ENCODE data around the gene GOLGA8F. TPM values are rescaled to one million over a fixed set of nuclear protein-coding genes. Genes with fewer than 3 reads are reported as not detected.
"Not testable (repeated sequence)": the region's sequence is repeated elsewhere in the genome, so short reads cannot be mapped to it uniquely, and the experiment has no call there.

GOLGA8F gene, protein sequence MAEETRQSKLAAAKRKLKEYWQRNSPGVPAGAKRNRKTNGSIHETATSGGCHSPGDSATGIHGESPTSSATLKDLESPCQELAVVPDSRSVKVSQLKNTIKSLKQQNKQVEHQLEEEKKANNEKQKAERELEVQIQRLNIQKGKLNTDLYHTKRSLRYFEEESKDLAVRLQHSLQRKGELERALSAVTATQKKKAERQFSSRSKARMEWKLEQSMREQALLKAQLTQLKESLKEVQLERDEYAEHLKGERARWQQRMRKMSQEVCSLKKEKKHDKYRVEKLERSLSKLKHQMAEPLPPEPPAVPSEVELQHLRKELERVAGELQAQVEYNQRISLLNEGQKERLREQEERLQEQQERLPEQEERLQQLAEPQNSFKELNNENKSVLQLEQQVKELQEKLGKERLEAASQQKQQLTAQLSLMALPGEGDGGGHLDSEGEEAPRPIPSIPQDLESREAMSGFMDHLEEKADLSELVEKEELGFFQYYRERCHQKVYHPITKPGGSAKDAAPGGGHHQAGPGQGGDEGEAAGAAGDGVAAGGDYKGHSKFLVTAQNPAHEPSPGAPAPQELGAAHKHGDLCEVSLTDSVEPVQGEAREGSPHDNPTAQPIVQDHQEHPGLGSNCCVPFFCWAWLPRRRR
- not detected for total RNA-seq

DNA sequence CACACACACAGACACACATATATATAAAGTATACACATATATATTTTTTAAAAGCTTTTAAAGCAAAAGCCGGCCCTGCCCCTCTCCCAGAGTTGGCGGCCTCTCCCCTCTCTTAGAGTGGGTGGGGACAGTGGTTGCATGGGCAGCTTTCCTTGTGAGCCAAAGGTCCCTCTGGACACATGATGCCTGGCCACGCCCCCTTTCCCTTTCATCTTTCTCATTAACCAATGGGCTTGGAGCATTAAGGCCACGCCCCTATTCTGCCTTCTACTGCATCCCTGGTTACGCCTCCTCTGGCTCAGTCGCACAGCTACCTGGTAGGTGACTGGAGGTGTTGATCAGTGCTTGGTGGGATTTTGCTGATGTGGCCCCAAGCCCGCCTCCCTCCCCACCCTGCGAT, at the start of gene GOLGA8F:
TSS of gene GOLGA8F (plus strand) at position 301 of the 400 bp plus-strand sequence. CDS start at position 399, 98 bp downstream.
- ATAC-seq, result not testable (repeated sequence)

DNA sequence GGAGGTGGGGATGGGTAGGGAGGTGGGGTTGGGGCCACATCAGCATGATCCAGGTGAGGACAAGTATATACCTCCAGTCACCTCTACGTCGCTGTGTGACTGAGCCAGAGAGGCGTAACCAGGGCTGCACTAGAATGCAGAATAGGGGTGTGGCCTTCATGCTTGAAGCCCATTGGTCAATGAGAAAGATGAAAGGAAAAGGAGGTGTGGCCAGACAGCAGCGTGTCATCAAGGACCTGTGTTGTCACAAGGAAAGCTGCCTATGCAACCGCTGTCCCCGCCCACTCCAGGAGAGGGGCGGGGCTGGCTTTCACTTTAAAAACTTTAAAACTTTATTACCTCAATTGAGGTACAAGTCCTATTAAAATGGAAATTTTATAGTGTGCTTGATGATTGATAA, 20.5 kb upstream of the GOLGA8F start, which contains the start of gene GOLGA6L24:
TSS of gene GOLGA6L24 (minus strand) at position 101 of the 400 bp plus-strand sequence. CDS start at position 40, 61 bp downstream.
- ATAC-seq, result not testable (repeated sequence)

DNA sequence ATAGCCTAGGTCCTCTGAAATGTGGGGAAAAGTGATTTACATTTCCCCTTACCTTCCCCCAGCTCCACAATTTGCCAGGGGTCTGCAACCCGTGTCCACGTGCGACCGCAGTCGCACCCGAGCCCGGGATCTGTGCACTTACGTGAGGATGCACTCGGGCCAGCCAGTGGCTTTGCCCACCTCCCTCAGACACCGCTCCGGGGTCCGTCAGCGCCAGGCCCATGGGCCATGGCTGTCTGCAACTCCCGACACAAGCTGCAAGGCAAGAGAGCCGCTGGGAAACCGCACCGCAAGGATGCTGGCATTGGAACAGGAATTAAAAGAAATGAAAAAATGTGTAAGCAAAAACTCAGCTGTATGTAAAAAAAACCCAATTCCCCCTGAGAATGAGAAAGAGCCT, 13.0 kb upstream of the GOLGA8F start:
- not testable (repeated sequence) for ATAC-seq

DNA sequence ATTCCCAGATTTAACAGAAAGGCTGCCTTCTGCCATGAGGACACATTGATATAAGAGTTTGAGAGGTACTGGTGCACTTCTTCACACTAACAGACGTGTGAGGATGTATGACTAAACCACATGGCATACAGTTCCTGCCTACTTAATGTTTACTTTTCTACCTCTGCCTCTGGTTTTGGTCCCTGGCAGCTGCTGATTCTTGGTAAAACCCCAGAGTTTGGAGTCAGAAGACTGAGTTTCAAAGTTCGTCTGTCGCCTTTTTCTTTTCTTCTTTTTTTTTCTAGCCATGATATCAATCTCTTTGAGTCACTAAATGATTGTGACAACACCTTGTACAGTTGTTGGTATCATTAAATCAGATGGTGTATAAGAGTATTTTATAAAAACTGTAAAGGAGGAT, 1.6 kb downstream of the GOLGA8F start:
- ATAC-seq, result not testable (repeated sequence)

DNA sequence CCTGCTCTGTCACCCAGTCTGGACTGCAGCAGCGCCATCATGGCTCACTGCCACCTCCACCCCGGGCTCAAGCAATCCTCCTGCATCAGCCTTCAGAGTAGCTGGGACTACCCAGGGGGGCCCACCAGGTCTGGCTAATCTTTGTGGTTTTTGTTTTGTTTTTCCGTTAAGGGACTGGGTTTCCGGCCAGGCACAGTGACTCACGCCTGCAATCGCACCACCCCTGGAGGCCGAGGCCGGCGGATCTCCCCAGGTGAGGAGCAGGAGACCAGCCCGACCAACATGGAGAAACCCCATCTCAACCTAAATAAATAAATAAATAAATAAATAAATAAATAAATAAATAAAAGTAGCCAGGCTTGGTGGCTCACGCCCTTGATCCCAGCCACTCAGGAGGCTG, 17.6 kb downstream of the GOLGA8F start:
- ATAC-seq, result not testable (repeated sequence)

DNA sequence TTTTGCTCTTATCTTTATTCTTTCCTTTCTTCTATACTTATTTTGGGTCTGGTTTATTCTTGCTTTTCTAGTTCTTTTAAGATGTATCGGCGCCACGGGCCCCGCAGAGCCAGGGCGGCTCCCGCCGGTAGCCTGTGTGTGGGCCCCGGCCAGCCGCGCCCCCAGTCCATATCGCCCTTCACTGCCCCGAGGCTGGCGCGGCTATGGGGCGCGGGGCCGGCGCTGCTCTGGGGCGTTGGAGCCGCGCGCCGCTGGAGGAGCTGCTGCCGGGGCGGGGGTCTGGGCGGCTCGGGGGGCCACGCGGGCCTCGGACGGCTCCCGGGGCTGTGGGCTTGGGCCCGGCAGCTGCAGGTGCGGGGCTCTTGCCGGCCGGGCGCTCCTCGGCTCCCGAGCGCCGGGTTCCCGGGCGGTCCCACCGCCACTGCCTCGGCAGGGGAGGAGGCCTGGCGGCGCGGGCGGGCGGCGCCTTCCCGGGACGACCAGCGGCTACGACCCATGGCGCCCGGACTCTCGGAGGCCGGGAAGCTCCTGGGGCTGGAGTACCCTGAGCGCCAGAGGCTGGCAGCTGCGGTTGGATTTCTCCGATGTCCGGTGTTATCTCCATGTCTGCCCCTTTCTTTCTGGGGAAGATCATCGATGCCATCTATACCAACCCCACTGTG, 24.4 kb downstream of the GOLGA8F start:
- ATAC-seq, result peak; percentile 26

DNA sequence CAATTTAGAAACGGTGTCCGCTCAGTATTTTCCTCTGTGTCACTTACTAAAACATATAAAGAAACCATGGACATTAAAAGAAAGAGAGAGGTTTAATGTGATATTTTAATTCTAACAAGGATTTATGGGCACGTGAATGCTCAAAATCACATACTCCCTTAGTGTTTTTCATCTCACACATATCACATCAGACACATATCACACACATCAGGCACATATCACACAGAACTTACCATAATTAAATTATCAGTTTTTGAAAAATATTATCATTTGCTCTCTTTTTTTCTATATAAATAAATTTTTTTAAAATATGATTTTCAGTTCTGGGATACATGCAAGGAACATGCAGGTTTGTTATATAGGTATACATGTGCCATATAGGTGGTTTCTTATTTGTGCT, 42.0 kb downstream of the GOLGA8F start:
- peak; percentile 42 for ATAC-seq

DNA sequence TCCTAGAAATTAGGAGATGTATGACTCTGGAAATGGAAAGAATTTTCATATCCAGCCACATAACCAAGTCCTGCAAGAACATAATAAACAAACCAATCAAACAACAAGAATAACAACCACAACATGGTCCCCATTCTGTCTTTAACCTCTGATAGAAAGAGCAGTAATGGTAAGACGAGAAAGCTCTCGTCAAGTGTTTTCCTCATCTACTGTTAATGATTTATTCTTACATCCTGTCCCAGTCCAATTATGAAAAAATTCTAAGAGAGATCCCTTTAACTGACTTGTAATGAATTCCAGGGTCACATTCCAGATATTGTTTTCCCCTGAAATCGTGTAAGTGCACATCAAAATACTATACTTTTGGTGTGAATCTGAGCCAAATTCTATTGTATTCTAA, 57.1 kb downstream of the GOLGA8F start:
- ATAC-seq, result not testable (repeated sequence)

Other genes with a start within 250 kb of the GOLGA8F start
- gene HERC2, start 56.5 kb upstream of the GOLGA8F start, total RNA-seq, result 34.1 TPM
- gene GOLGA6L24, start 20.6 kb upstream of the GOLGA8F start, total RNA-seq, result not detected
- not detected for gene GOLGA8G, start 154.3 kb downstream of the GOLGA8F start, total RNA-seq
- not detected for gene GOLGA6L25, start 174.9 kb downstream of the GOLGA8F start, total RNA-seq

All from esophagus mucosa (tissue), 1 donor.